OCI-LY3 (cell line): ENCODE data around the gene MAPK9.

ENCODE experiments used
- CTCF ChIP-seq: fragments of 200-600, 300-600 bp; sonication (generic); IDR thresholded peaks from 2 replicates; pipeline ENCODE4 v1.5.1; 2014; ENCODE audit warnings: antibody characterized with exemption, low read length, low read depth
- EZH2phosphoT487 ChIP-seq: fragments of 200-600 bp; shearing (Covaris generic); IDR thresholded peaks from 2 replicates; pipeline ENCODE4 v1.6.1; 2018; ENCODE audit warnings: antibody characterized with exemption, mixed run types, low read depth

GRCh38 chr5:180299526-180299925 is 7.6 kb upstream of the MAPK9 start:
- TF ChIP-seq CTCF (no peak), EZH2phosphoT487 (no peak)
